ENCODE measurements around the gene USP44.

DNA sequence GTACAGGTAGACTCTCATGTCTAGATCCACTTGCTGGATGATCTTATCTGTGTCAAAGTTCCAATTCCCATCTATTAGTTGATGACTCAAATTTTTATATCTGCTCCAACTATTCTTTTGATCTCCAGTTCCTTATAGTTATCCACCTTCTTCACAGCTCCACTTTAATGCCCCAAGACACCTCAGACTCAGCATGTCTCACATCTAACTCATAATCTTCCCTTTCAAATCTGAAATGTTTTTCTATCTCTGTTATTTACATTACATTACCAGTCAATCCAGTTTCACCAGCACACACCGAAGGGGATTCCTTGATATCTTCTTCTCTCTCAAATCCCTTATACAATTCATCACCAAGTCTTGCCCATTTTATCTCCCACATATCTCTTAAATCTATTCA lies 81.0 kb downstream of the USP44 start:
- TF ChIP-seq YY1 (IDR thresholded peaks at IDR 0.05; ENCODE audit: low read depth) (no peak), ZBTB33 (IDR thresholded peaks at IDR 0.05; ENCODE audit: borderline replicate concordance, low read depth) (no peak), CTCF (IDR thresholded peaks at IDR 0.05) (no peak), RCOR1 (IDR thresholded peaks at IDR 0.05; ENCODE audit: low read length) (no peak)
